ENCODE data around the gene MKI67. TPM values are rescaled to one million over a fixed set of nuclear protein-coding genes. Genes with fewer than 3 reads are reported as not detected.
A peak's percentile ranks its signal among the peaks of the same experiment; 100 is the strongest.
"Not testable (repeated sequence)": the region's sequence is repeated elsewhere in the genome, so short reads cannot be mapped to it uniquely, and the experiment has no call there.

The MKI67 gene
- polyA plus RNA-seq, 3 donors = 49.5 to 69.6 (median 69.5) TPM

DNA sequence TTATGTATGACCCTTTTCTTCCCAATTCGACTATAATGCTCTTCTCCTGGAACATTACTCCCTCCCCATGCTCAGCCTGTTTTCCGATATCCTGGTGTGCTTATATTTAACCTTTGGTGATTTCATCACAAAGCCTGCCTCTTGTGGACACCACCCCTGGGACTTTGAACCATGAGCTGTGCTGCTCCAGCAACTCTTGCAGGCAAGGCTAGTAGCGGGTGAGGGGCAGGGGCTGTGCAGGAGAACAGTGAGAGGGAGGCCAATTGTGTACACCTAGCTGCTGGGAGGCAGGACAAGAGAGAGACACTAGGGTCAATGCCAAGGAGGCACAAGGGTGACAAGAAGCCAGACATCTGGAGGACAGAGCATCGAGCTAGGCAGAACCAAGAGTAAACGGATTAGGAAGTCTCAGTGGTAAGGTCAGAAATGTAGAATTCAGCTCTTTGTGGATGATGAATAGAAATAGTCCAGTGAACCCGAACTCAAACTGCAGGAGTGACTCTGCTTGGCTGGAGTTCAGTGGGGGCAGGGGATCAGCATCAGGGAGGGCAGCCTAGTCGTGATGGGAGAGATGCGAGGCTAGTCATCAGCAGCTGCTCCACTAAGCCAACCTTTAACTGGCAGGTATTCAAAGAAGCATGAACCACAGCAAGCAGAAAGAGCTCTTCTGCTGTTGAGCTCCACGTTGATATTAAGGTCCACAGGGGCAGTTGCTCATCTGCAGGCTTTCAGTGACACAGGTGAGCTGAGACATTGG, 31.0 kb upstream of the MKI67 start:
- no peak for DNase-seq (ENCODE audit: extremely low read depth in 1 of 11, low read depth in 9 of 11, low spot score in 4 of 11)

DNA sequence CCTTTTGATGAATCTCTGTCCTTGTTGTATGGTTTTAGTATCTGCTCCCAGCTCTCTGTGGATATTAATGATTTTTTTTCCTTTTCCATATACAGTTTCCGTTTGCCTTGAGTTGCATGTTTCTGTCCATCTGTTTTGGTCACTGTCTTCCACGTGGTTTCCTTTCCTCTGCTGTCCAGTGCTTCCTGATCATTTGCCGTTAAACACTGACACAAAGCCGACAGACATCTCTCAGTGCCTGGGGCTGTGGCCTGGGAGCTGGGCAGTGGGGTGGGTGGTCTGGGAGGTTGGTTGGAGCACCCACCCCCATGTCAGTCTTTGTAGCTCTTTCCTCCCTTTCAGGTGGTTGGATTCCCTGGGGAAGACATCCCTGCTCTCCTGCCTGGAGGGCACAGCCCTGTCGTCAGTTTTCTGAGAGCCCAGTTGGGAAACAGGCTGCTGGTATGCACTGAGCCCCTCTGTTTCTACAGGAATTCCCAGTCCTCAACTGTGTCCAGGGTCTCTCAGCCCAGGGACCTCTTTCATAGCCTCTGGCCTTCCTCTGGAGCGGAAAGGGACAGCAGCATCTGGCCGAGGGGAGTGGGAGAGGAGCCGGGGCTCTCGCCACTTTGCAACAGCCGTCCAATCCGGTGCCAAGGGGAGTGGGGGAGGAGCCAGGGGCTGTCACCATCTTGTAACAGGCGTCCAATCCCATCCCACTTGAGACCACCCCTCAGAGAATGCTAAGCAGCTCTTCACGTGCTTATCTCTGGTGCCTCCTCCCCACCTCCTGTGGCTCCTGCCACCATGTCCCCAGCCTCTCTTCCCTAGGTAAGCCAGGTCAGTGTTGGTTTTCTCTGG, 26.7 kb upstream of the MKI67 start:
- no peak for DNase-seq (ENCODE audit: extremely low read depth in 1 of 11, low read depth in 9 of 11, low spot score in 4 of 11)

DNA sequence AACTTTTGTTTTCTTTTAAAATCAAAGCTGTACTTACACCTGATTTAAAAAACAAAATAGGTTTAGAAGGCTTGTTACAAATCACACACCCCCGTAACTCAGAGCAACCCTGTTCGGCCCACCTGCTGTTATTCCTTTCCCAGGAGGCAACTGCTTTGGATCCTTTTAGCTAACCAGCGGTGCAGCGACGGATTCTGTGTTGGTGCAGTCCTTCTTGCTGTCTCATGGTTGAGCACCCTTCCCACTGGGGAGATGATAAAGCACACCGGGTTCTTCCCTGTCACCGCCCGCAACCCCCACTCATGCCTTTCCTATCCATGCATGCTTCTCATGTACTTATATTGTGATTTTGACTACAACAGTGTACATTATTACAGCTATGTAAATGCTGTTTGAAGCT, 24.8 kb upstream of the MKI67 start:
- DNase-seq (ENCODE audit: extremely low read depth in 1 of 11, low read depth in 9 of 11, low spot score in 4 of 11) = peak in 3 of 11 donors; percentile 16 to 25 (median 25)

DNA sequence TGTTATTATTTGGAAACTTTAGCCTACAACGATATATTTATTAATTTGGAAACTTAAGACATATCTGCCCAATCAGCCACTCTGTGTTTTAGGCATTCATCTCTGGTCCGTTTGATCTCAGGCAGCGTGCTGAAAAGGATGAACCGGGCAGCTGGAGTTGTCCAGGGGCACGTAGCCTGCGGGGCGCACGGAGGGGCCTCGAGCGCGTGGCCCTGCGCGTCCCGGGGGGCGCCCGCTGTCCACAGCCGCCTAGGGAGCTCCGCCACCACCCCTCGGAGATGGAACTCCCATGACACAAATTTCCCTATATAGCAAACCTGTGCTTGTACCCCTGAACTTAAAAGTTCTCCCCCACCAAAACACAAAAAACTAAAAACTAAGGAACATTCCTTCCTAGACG, 24.3 kb upstream of the MKI67 start:
- DNase-seq (ENCODE audit: extremely low read depth in 1 of 11, low read depth in 9 of 11, low spot score in 4 of 11) = no peak

DNA sequence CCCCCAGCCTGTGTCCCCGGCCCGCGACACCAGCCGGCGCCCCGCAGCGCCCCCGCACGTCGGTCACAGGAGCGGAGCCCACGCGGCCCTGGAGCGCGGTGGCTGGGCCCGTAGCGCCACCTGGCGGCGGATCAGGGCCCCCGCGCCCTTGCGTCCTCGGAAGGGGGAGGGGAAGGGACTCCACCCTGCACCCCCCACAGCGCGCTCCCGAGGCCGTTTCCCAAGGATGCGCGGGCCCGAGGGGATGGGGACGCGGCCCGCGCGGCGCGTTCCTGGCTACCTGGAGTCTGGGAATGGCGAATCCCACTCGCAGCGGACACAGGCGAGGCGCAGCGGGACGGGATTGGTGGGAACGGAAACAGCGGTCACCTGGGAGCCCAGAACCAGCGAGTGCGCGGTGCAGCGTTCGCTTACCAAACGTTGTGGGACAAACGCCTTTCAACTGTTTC, 23.8 kb upstream of the MKI67 start:
- DNase-seq (ENCODE audit: extremely low read depth in 1 of 11, low read depth in 9 of 11, low spot score in 4 of 11) = peak; percentile 26 to 77 (median 66)

DNA sequence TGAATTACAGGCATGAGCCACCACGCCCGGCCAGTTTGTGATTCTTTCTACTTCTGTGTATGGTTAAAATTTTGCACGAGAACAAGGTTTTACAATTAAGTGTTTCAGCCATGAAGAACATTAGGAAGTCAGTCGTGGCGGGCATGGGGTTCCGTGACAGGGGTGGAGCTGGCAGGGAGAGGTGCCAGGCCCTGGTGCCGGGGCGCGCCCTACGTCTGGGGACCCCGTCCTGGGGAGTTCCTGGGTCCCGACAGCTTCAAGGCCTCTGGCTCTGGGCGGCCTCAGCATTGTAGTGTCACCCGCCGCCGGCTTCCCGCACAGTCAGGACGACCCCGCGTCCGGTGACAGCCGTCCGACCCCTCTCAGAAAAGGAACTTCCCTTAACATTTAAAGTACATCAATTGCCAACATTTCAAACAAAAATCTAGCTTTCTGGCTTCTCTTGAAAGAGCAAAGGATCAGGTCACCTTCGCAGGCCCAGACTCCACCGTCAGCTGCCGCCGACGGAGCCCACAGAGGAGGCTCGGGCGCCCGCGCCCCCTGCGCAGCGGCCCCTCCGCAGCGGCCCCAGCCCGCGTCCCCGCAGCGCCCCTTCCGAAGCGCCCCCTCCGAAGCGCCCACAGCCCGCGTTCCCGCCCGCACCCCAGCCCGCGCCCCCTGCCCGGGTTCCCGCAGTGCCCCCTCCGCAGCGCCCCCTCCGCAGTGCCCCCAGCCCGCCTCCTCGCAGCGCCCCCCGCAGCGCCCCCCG, 23.2 kb upstream of the MKI67 start:
- no peak for DNase-seq (ENCODE audit: extremely low read depth in 1 of 11, low read depth in 9 of 11, low spot score in 4 of 11)

DNA sequence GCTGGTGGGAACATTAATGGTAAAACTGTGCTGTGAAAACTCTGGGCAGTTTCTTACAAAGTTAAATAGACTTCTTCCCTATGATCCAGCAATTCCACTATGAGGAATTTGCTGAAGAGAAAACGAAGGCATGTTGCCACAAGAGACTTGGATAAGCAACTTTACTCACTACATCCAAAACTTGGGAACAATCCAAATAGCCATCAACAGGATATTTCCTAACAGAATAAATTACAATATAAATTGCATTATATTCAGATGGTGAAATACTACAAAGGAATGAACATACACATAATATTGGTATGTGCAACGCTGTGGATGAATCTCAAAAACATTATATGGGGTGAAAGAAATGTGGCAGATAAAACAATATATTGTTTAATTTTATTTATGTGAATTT, 21.4 kb upstream of the MKI67 start:
- DNase-seq (ENCODE audit: extremely low read depth in 1 of 11, low read depth in 9 of 11, low spot score in 4 of 11) = no peak

DNA sequence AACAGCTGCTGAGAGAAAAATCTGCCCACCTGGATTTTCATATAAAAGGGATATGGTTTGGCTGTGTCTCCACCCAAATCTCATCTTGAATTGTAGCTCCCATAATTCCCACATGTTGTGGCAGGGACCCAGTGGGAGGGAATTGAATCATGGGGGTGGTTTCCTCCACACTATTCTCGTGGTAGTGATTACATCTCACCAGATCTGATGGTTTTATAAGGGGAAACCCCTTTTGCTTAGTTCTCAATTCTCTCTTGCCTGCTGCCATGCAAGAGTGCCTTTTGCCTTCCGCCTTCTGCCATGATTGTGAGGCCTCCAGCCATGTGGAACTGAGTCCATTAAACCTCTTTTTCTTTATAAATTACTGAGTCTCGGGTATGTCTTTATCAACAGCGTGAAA, 20.8 kb upstream of the MKI67 start:
- no peak for DNase-seq (ENCODE audit: extremely low read depth in 1 of 11, low read depth in 9 of 11, low spot score in 4 of 11)

DNA sequence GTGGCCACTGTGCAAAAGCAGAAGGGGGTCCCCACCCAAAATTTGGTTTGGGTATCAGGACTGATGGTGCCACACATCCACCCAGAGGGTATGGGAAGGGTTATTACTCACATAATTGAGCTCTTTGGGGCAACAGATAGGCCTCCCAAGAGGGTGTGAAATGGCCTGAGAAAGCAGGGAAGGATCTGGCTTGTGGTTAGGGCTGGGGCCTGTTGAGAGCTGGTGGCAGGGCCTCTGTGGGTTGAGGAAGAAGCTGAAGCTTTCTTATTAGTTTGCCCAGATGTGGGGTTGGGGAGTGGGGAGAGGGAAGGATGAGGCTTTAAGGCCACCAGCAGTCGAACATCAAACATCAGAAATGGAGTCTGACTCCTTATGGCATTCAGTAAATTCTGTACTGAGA, 18.3 kb upstream of the MKI67 start:
- no peak for DNase-seq (ENCODE audit: extremely low read depth in 1 of 11, low read depth in 9 of 11, low spot score in 4 of 11)

DNA sequence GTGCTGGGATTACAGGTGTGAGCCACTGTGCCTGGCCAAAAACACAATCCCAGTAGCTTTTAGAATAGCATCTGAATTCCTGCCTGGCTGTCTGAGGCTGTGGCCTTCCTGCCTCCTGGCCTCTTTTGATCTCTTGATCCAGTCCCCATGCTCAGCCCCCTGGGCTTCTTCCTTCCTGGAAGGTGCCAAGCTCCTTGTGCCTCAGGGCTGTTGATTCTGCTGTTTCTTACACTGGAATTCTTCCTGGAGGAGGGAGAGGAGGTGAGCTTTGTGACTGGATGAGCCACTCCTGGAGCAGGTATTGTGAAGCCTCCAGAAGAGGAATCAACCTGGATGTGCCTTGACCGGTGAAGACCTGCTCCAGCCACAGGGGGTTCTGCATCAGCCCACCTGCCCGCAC, 17.3 kb upstream of the MKI67 start:
- DNase-seq (ENCODE audit: extremely low read depth in 1 of 11, low read depth in 9 of 11, low spot score in 4 of 11) = no peak

DNA sequence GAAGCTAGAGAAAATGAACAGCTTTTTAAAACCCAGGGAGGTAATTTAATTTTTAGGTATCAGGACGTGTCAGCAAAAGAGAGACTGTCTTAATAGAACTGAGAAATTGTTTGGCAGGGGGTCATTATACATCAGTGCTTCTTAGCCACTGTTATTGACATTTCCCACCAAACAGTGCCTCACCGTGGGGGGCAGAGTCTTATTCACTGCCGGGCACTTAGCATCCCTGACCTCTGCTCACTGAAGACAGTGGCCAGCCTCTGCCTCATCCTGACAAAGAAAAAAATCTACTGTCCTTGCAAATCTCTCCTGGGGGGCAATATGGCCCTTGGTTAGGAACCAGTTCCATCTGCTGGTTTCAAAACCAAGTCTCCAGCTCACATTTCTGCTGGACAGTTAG, 14.2 kb upstream of the MKI67 start:
- DNase-seq (ENCODE audit: extremely low read depth in 1 of 11, low read depth in 9 of 11, low spot score in 4 of 11) = no peak

DNA sequence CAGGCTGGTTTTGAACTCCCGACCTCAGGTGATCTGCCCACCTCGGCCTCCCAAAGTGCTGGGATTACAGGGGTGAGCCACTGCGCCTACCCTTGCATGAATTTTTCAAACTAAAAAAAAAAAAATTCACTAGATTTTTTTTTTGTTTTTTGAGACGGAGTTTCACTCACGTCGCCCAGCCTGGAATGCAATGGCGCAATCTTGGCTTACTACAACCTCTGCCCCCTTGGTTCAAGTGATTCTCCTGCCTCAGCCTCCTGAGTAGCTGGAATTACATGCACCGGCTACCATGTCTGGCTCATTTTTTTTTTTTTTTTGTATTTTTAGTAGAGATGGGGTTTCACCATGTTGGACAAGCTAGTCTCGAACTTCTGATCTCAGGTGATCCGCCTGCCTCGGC, 12.2 kb upstream of the MKI67 start:
- DNase-seq (ENCODE audit: extremely low read depth in 1 of 11, low read depth in 9 of 11, low spot score in 4 of 11) = not testable (repeated sequence)

DNA sequence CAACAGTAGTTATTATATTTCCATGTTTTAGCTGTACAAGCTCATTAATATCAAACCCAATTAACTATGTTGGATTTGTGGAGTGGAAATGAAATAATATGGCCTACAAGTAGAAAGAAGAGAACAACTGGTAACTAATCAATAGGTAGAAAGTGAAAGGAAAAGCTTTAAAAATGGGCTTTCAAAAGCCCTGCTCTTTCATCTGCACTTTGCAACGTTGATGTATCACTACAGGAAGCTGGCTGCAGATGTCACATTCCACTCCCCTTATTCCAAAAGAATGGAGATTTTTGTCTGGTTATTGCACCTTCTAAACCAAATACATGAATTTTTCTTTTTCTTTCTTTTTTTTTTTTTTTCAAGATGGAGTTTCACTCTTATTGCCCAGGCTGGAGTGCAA, 11.7 kb upstream of the MKI67 start:
- DNase-seq (ENCODE audit: extremely low read depth in 1 of 11, low read depth in 9 of 11, low spot score in 4 of 11) = no peak

DNA sequence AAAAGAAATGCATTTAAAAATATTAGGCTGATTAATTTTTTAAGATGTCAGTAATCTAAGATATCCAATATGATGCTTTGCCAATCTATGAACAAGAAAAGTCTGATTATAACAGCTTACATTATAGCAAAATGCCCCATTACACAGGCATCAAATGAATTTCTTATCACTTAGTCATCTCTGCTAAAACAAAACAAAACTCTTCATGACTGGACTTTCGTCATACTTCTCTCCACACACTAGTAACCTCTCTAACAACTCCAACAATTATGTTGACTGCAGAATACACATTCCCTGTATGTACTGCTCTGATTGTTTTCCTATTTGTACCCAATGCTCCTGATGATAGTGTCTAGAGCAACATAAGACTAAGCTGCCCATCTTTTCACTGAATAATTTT, 3.8 kb upstream of the MKI67 start:
- DNase-seq (ENCODE audit: extremely low read depth in 1 of 11, low read depth in 9 of 11, low spot score in 4 of 11) = no peak

DNA sequence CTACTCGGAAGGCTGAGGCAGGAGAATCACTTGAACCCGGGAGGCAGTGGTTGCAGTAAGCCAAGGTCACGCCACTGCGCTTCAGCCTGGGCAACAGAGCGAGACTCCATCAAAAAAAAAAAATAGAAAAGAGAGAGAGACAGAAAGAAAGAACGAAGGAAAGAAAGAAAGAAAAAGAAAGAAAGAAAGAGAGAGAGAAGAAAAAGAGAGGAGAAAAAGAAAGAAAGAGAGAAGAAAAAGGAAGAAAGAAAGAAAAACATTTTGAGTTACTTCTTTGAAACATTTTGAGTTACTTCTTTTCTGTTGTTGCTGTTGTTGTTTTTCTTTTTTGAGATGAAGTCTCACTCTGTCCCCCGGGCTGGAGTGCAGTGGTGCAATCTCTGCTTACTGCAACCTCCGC, 2.4 kb upstream of the MKI67 start:
- no peak for DNase-seq (ENCODE audit: extremely low read depth in 1 of 11, low read depth in 9 of 11, low spot score in 4 of 11)

DNA sequence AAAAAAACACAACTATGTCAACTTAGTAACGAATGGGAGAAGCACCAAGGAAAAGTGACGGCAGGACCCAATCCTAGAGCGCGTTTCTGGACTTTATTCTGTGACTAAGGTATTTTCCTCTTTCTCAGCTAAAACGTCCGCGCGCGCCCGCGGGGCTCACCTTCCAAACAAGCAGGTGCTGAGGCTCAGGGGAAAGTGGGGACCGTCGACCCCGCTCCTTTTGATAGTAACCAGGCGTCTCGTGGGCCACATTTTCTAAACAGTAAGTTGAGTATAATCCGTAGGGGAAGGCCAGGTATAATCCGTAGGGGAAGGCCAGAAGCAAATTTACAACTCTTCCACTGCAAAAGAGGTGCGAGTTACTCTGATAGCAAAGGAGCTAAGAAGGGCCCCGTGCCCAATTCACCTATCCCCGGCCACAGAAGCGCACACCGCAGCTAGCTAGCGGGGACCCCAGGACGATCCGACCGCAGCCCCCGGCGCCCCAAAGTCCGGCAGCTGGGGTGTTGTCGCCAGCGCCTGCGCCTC, 743 bp downstream of the MKI67 start:
- no peak for DNase-seq (ENCODE audit: extremely low read depth in 1 of 11, low read depth in 9 of 11, low spot score in 4 of 11)

DNA sequence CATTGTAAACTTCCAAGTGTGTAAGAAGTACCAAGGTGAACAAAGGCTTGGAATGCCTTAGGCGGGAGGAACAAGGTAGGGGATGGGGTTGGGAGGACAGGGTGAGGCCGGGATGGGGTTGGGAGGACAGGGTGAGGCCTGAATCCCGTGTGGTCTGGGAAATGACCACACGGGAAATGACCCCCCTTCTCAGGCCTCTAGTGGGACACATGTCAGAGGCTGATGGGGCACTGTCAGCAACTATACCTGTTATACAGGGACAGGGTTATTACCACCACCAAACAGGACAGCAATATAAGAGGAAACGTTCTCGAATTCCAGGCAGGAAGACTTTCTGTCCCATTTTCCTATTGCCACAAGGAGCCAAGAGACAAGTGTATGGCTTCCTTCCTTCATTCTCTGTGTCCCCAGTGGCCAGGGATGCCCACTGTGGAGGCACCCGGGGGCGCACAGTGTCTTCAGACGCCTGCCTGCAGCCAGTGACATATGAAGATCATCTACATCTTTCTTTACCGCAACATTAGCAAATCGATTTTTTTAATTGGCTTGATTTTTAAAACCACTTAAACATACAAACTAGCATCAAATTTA, 1.3 kb downstream of the MKI67 start:
- no peak for DNase-seq (ENCODE audit: extremely low read depth in 1 of 11, low read depth in 9 of 11, low spot score in 4 of 11)

DNA sequence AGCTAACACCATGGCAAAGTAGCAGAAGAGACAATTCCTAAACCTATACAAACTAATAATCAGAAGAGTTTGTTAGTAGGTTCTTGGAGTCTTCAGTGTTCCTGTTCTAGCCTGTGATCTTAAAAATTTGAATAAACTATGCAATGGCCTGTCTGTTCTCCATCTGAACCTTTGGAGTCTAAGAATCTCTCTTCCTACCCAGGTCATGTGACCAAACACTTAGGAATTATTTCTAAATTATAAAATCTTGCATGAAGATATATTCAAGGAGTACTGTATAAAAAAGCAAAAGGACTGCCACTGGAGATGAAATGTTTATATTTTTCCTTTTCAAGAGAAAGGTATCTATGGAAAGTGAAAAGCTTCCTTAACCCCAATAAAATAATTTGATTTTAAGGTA, 2.4 kb downstream of the MKI67 start:
- no peak for DNase-seq (ENCODE audit: extremely low read depth in 1 of 11, low read depth in 9 of 11, low spot score in 4 of 11)

DNA sequence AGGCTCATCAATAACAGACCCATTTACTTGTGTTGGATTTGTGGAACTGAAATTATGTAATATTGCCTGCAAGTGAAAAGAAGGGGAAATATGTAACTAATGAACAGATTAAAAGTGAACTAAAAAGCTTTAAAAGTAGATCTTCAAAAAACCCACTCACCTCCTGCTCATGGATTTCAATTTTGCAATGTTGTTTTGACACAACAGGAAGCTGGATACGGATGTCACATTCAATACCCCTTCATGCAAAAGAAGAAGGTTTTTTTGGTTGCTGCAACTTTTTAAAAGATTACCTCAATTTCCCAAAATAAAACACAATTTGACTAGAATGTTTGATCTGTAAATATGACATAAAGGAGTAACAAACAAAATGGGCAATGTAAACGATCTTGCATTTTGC, 3.3 kb downstream of the MKI67 start:
- DNase-seq (ENCODE audit: extremely low read depth in 1 of 11, low read depth in 9 of 11, low spot score in 4 of 11) = no peak

All from renal cortex interstitium (tissue), 11 donors.